ENCODE data around the gene FXYD2. TPM values are rescaled to one million over a fixed set of nuclear protein-coding genes. Genes with fewer than 3 reads are reported as not detected.

FXYD2 gene
- total and polyA plus RNA-seq, 9 donors, result 1.7 to 23.1 (median 10.5) TPM

DNA sequence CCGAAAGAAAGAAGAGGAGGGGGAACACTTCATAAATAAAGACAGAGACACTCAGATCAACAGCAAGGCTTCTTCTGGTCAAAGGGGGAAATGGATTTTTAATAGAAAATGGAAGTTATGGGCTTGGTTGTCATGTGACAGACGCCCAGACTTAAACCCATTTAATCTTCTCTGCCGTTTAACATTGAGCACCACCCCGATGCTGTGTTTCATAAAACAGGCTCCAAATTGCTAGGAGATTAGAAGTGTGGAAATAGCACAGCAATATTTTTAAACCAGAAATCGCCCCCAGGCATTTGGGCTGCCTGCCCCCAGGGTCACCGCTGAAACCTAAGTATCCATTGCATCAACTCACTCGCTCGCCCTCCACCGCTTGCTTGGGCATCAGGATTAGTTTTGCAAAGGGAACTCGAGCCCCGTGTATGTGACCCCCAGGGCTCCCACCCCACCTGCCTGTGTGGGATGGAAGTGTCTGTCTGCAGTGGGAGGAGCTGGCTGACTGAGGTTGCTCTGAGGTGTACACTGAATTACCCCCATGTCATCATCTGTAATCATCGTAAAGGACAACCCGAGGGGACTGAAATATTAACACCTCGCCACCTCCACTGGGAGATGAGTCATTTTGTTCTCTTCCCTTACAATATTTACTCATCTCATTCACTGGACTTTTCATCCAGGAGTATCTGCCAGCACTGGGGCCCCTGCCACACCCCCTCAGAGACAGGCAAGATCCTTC, 38.2 kb downstream of the FXYD2 start:
- no peak overlapping the region for H3K4me3 ChIP-seq
- no peak overlapping the region for H3K27ac ChIP-seq
- no peaks in the 10 kb centered on the region for H3K36me3 ChIP-seq
- H3K4me1 ChIP-seq (ENCODE audit: insufficient read depth), result no peaks in the 10 kb centered on the region
- intact Hi-C loops (cut with DNase I), result no loop called here
- no peaks in the 10 kb centered on the region for H3K27me3 ChIP-seq
- no peak for DNase-seq
- TF ChIP-seq CTCF (IDR thresholded peaks at IDR 0.05), result no peak
- TF ChIP-seq POLR2A (IDR thresholded peaks at IDR 0.05), result no peak
- TF ChIP-seq EP300 (IDR thresholded peaks at IDR 0.05), result no peak
- H3K9me3 ChIP-seq, result no peaks in the 10 kb centered on the region
- 61 to 65% (median 62%) methylated on average over 14 of the region's 14 CpGs for WGBS, 3 donors

DNA sequence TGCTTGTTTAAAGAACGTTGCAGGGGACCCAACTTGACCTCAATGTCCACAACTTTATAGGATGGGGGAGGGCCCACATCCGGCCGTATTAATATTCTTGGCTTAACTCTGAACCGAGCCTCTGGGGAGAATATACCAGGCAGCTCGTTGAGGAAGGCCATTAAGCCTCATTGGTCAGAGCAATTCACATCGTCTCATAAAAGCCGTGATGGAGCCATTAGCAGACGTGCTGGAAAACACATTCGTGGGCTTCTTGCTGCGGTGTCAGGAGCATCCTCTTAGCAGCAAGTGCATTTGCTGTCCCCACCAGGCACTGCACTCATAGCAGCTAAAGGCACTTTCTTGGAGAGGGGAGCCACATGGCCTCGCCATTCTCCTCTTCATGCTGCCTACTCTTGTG, 42.4 kb downstream of the FXYD2 start:
- H3K9me3 ChIP-seq, result no peaks in the 10 kb centered on the region
- H3K4me1 ChIP-seq (ENCODE audit: insufficient read depth), result no peaks in the 10 kb centered on the region
- H3K27me3 ChIP-seq, result no peaks in the 10 kb centered on the region
- DNase-seq, result no peak
- no peak overlapping the region for H3K4me3 ChIP-seq
- WGBS, 3 donors, result 71 to 76% (median 76%) methylated on average over 11 of the region's 11 CpGs
- TF ChIP-seq POLR2A (IDR thresholded peaks at IDR 0.05) (no peak), EP300 (IDR thresholded peaks at IDR 0.05) (no peak), CTCF (IDR thresholded peaks at IDR 0.05) (no peak)
- intact Hi-C loops (cut with DNase I), result no loop called here
- no peaks in the 10 kb centered on the region for H3K36me3 ChIP-seq
- H3K27ac ChIP-seq, result no peak overlapping the region

GRCh38 chr11:117781627-117782026, 42.9 kb downstream of the FXYD2 start:
- TF ChIP-seq EP300 (IDR thresholded peaks at IDR 0.05), result no peak
- no peak for TF ChIP-seq CTCF (IDR thresholded peaks at IDR 0.05)
- TF ChIP-seq POLR2A (IDR thresholded peaks at IDR 0.05), result no peak
- intact Hi-C loops (cut with DNase I), result no loop called here
- Histone ChIP-seq H3K9me3 (no peaks in the 10 kb centered on the region), H3K27me3 (no peaks in the 10 kb centered on the region), H3K4me3 (no peak overlapping the region), H3K4me1 (ENCODE audit: insufficient read depth) (no peaks in the 10 kb centered on the region), H3K36me3 (no peaks in the 10 kb centered on the region), H3K27ac (no peak overlapping the region)
- no peak for DNase-seq
- WGBS, 3 donors, result 75 to 84% (median 82%) methylated on average over 4 of the region's 4 CpGs

GRCh38 chr11:117780456-117780855, 44.1 kb downstream of the FXYD2 start:
- Histone ChIP-seq H3K36me3 (no peaks in the 10 kb centered on the region), H3K27ac (no peak overlapping the region), H3K9me3 (no peaks in the 10 kb centered on the region), H3K27me3 (no peaks in the 10 kb centered on the region), H3K4me3 (no peak overlapping the region), H3K4me1 (ENCODE audit: insufficient read depth) (no peaks in the 10 kb centered on the region)
- no peak for DNase-seq
- intact Hi-C loops (cut with DNase I), result no loop called here
- TF ChIP-seq POLR2A (IDR thresholded peaks at IDR 0.05) (no peak), CTCF (IDR thresholded peaks at IDR 0.05) (no peak), EP300 (IDR thresholded peaks at IDR 0.05) (no peak)
- 88 to 90% (median 89%) methylated on average over 26 of the region's 26 CpGs for WGBS, 3 donors
